HepG2 (cell line): ENCODE measurements around the gene ZDHHC14. TPM values are rescaled to one million over a fixed set of nuclear protein-coding genes. Genes with fewer than 3 reads are reported as not detected.

Experiments used
- ARNT2 ChIP-seq: sonication (generic); formaldehyde crosslinking; IDR thresholded peaks from 2 replicates; pipeline ENCODE4 v1.8.0; 2022; ENCODE audit warnings: mild to moderate bottlenecking, low read depth, missing genetic modification reagents, moderate library complexity
- ASH2L ChIP-seq: fragments of 300-600, 200-600 bp; sonication (generic); IDR thresholded peaks from 2 replicates; pipeline ENCODE4 v1.7.0; 2017; ENCODE audit warnings: low read depth, mild to moderate bottlenecking, moderate library complexity, mixed read lengths, low read length; ENCODE audit not compliant: insufficient read length
- CBFB ChIP-seq: sonication (generic); formaldehyde crosslinking; IDR thresholded peaks from 2 replicates; pipeline ENCODE4 v1.4.0; 2020; ENCODE audit warnings: missing genetic modification reagents
- DMTF1 ChIP-seq: sonication (generic); formaldehyde crosslinking; IDR thresholded peaks from 2 replicates; pipeline ENCODE4 v1.4.0; 2020; ENCODE audit warnings: mild to moderate bottlenecking, missing genetic modification reagents
- GTF2F1 ChIP-seq: fragments of 150-350 bp; IDR thresholded peaks from 2 replicates; pipeline ENCODE4 v1.6.1; 2014; ENCODE audit warnings: low read length
- HOXA3 ChIP-seq: sonication (generic); formaldehyde crosslinking; IDR thresholded peaks from 2 replicates; pipeline ENCODE4 v1.5.0; 2020; ENCODE audit warnings: missing genetic modification reagents
- KAT2B ChIP-seq: fragments of 150-350 bp; IDR thresholded peaks from 2 replicates; pipeline ENCODE4 v1.6.1; 2014; ENCODE audit warnings: low read depth, low read length, borderline replicate concordance
- PCBP1 ChIP-seq: fragments of 200-400 bp; formaldehyde crosslinking; IDR thresholded peaks from 2 replicates; pipeline ENCODE4 v1.6.1; 2017; ENCODE audit warnings: mild to moderate bottlenecking, low read depth, low read length, borderline replicate concordance
- TFE3 ChIP-seq: IDR thresholded peaks from 2 replicates; pipeline ENCODE4 v1.6.1; 2016
- THAP11 ChIP-seq: IDR thresholded peaks from 2 replicates; pipeline ENCODE4 v1.6.1; 2016; ENCODE audit warnings: missing biosample characterization, missing genetic modification reagents
- ZBTB7B ChIP-seq: sonication (generic); formaldehyde crosslinking; IDR thresholded peaks from 2 replicates; pipeline ENCODE4 v1.4.0; 2020; ENCODE audit warnings: missing genetic modification reagents
- ZFP62 ChIP-seq: sonication (generic); formaldehyde crosslinking; IDR thresholded peaks from 2 replicates; pipeline ENCODE4 v1.4.0; 2020; ENCODE audit warnings: missing genetic modification reagents
- ZNF224 ChIP-seq: sonication (generic); formaldehyde crosslinking; IDR thresholded peaks from 2 replicates; pipeline ENCODE4 v1.5.0; 2020; ENCODE audit warnings: mild to moderate bottlenecking, missing genetic modification reagents
- ZNF264 ChIP-seq: sonication (generic); formaldehyde crosslinking; IDR thresholded peaks from 2 replicates; pipeline ENCODE4 v1.4.0; 2020; ENCODE audit warnings: missing genetic modification reagents
- ZNF335 ChIP-seq: sonication (generic); formaldehyde crosslinking; IDR thresholded peaks from 2 replicates; pipeline ENCODE4 v1.4.0; 2020; ENCODE audit warnings: missing genetic modification reagents
- ZNF605 ChIP-seq: sonication (generic); formaldehyde crosslinking; IDR thresholded peaks from 2 replicates; pipeline ENCODE4 v1.8.0; 2022; ENCODE audit warnings: mild to moderate bottlenecking, missing genetic modification reagents
- ZNF619 ChIP-seq: sonication (generic); formaldehyde crosslinking; IDR thresholded peaks from 2 replicates; pipeline ENCODE4 v1.4.0; 2020; ENCODE audit warnings: mild to moderate bottlenecking, missing genetic modification reagents
- polyA plus RNA-seq, 8 experiments: library from polyadenylated mRNA; depleted of rRNA in 3 of 8; stranded (reverse) in 7 of 8; unstranded in 1 of 8; fragments of >200 nt; fragmentation: Illumina TruSeq in 4 of 8; extraction: Trizol in 4 of 8; gene quantifications; 2 replicates each; pipeline versions ENCODE4 v1.2.1 to v1.2.3, GENCODE V29; 2011 to 2016; ENCODE audit warnings: low read depth in 4 of 8, missing spikeins in 1 of 8, mixed read lengths in 1 of 8; ENCODE audit not compliant: insufficient read depth in 1 of 8
- total RNA-seq, 5 experiments: library from RNA; depleted of rRNA; stranded (reverse); fragments of >200 nt; fragmentation: Illumina TruSeq; extraction: Trizol; gene quantifications; 2 replicates each; pipeline ENCODE4 v1.2.3, GENCODE V29; 2016; ENCODE audit warnings: low read depth in 1 of 5
- TF ChIP-seq, protein P1 (sequence below): sonication (generic); formaldehyde crosslinking; conservative IDR thresholded peaks from 2 replicates; pipeline ENCODE4 v1.4.0; 2020; ENCODE audit warnings: missing genetic modification reagents
- TF ChIP-seq, protein P2 (sequence below): sonication (generic); formaldehyde crosslinking; IDR thresholded peaks from 2 replicates; pipeline ENCODE4 v1.4.0; 2020; ENCODE audit warnings: low read depth, mild to moderate bottlenecking, missing genetic modification reagents
- TF ChIP-seq, protein P3 (sequence below): sonication (generic); formaldehyde crosslinking; conservative IDR thresholded peaks from 2 replicates; pipeline ENCODE4 v1.8.0; 2022; ENCODE audit warnings: mild to moderate bottlenecking, moderate library complexity, missing genetic modification reagents

Gene ZDHHC14
- total and polyA plus RNA-seq, 2 of the 13 experiments (the other 11 are each of a cell fraction or from before 2014, with no cell fraction given), result 3.7 to 9.5 TPM

- TF ChIP-seq KAT2B (no peak), HOXA3 (CRISPR knock-in tag) (peak; percentile 62), ZBTB7B (CRISPR knock-in tag) (no peak), ZFP62 (CRISPR knock-in tag) (no peak), DMTF1 (CRISPR knock-in tag) (no peak), ZNF619 (CRISPR knock-in tag) (peak; percentile 69; the same call in 1 of the 2 replicates), TFE3 (CRISPR knock-in tag) (peak; percentile 71), ZNF264 (CRISPR knock-in tag) (peak; percentile 74; the same call in 1 of the 2 replicates), CBFB (CRISPR knock-in tag) (no peak), ZNF605 (CRISPR knock-in tag) (0 out of 2 replicates have a peak, but pooled peaks have one; percentile 66), ASH2L (peak; percentile 58), ZNF224 (CRISPR knock-in tag) (no peak), ARNT2 (CRISPR knock-in tag) (peak; percentile 67; the same call in 1 of the 2 replicates), THAP11 (CRISPR knock-in tag) (peak; percentile 71; the same call in 1 of the 2 replicates), PCBP1 (no peak), GTF2F1 (no peak), ZNF335 (peak; percentile 49; the same call in 1 of the 2 replicates)
- TF ChIP-seq, protein P1, sequence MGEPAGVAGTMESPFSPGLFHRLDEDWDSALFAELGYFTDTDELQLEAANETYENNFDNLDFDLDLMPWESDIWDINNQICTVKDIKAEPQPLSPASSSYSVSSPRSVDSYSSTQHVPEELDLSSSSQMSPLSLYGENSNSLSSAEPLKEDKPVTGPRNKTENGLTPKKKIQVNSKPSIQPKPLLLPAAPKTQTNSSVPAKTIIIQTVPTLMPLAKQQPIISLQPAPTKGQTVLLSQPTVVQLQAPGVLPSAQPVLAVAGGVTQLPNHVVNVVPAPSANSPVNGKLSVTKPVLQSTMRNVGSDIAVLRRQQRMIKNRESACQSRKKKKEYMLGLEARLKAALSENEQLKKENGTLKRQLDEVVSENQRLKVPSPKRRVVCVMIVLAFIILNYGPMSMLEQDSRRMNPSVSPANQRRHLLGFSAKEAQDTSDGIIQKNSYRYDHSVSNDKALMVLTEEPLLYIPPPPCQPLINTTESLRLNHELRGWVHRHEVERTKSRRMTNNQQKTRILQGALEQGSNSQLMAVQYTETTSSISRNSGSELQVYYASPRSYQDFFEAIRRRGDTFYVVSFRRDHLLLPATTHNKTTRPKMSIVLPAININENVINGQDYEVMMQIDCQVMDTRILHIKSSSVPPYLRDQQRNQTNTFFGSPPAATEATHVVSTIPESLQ (CRISPR knock-in tag), result no peak
- TF ChIP-seq, protein P2, sequence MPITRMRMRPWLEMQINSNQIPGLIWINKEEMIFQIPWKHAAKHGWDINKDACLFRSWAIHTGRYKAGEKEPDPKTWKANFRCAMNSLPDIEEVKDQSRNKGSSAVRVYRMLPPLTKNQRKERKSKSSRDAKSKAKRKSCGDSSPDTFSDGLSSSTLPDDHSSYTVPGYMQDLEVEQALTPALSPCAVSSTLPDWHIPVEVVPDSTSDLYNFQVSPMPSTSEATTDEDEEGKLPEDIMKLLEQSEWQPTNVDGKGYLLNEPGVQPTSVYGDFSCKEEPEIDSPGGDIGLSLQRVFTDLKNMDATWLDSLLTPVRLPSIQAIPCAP (CRISPR knock-in tag), result no peak
- TF ChIP-seq, protein P3, sequence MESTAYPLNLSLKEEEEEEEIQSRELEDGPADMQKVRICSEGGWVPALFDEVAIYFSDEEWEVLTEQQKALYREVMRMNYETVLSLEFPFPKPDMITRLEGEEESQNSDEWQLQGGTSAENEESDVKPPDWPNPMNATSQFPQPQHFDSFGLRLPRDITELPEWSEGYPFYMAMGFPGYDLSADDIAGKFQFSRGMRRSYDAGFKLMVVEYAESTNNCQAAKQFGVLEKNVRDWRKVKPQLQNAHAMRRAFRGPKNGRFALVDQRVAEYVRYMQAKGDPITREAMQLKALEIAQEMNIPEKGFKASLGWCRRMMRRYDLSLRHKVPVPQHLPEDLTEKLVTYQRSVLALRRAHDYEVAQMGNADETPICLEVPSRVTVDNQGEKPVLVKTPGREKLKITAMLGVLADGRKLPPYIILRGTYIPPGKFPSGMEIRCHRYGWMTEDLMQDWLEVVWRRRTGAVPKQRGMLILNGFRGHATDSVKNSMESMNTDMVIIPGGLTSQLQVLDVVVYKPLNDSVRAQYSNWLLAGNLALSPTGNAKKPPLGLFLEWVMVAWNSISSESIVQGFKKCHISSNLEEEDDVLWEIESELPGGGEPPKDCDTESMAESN (CRISPR knock-in tag), result 0 out of 2 replicates have a peak, but pooled peaks have one; percentile 47
Observed at GRCh38 chr6:157513004-157513603, 132.1 kb downstream of the ZDHHC14 start (continued).
